B cell (primary cell): ENCODE data around the gene ZC2HC1B. TPM values are rescaled to one million over a fixed set of nuclear protein-coding genes. Genes with fewer than 3 reads are reported as not detected.

Source experiments
- ATAC-seq: fragments of 200-7000 bp; cut with Tn5 transposase; one replicate; pipeline ENCODE4 v1.10.0; 2021; ENCODE audit warnings: low read depth, mild to moderate bottlenecking, moderate number of reproducible peaks, moderate library complexity
- CTCF ChIA-PET: fragments of 350-600 bp; sonication (Branson Sonifier 250); formaldehyde crosslinking; loops from one replicate; lab custom pipeline; 2021; ENCODE audit warnings: antibody characterized with exemption, inconsistent platforms; lab: Charles Lee
- POLR2A ChIA-PET: fragments of 350-600 bp; sonication (Branson Sonifier 250); formaldehyde crosslinking; loops from one replicate; lab custom pipeline; 2021; ENCODE audit warnings: antibody characterized with exemption; lab: Charles Lee
- DNase-seq: peaks from one replicate; pipeline ENCODE4 v3.0.0; 2013
- H2AFZ ChIP-seq: 2 replicates; pipeline ENCODE4 v1.6.1; 2012; ENCODE audit warnings: mild to moderate bottlenecking, low read depth, low read length; ENCODE audit not compliant: insufficient read depth, poor library complexity, severe bottlenecking
- H3K27ac ChIP-seq, 2 donors: 1 replicate in 1 of 2; 2 replicates in 1 of 2; pipeline ENCODE4 v1.5.1; 2012 to 2013; ENCODE audit warnings: low read length in 2 of 2, mild to moderate bottlenecking in 2 of 2, moderate library complexity in 1 of 2
- H3K27me3 ChIP-seq, 4 experiments: fragments of 200-600 bp in 1 of 4; sonication (generic) in 1 of 4; replicated peaks in 1 of 4; 1 replicate in 2 of 4; 2 replicates in 2 of 4; pipeline versions ENCODE4 v1.6.1 to v1.7.0; 2013 to 2016; ENCODE audit warnings: low read length in 3 of 4, mild to moderate bottlenecking in 2 of 4, mixed read lengths in 1 of 4, moderate library complexity in 1 of 4; ENCODE audit not compliant: insufficient read depth in 4 of 4, control insufficient read depth in 3 of 4; ENCODE audit errors: control extremely low read depth in 1 of 4
- H3K36me3 ChIP-seq, 2 experiments: replicated peaks in 1 of 2; 1 replicate in 1 of 2; 2 replicates in 1 of 2; pipeline versions ENCODE4 v1.6.1 to v1.7.1; 2013; ENCODE audit warnings: low read length in 1 of 2; ENCODE audit not compliant: insufficient read depth in 2 of 2, control insufficient read depth in 1 of 2; ENCODE audit errors: control extremely low read depth in 1 of 2, extremely low read depth in 1 of 2
- H3K4me1 ChIP-seq, 2 donors: fragments of 200-600 bp in 1 of 2; sonication (generic) in 1 of 2; 1 replicate in 1 of 2; 2 replicates in 1 of 2; pipeline versions ENCODE4 v1.5.1 to v1.6.1; 2013 to 2017; ENCODE audit warnings: low read length in 2 of 2; ENCODE audit not compliant: control insufficient read depth in 2 of 2, insufficient read depth in 2 of 2
- H3K4me2 ChIP-seq: replicated peaks from 2 replicates; pipeline ENCODE3; 2012; ENCODE audit warnings: mild to moderate bottlenecking, low read depth, low read length; ENCODE audit not compliant: poor library complexity, severe bottlenecking
- H3K4me3 ChIP-seq, 5 experiments: fragments of 200-600 bp in 1 of 5; sonication (generic) in 1 of 5; 1 replicate in 3 of 5; 2 replicates in 2 of 5; pipeline versions ENCODE4 v1.5.1 to v1.7.0; 2011 to 2016; ENCODE audit warnings: low read length in 4 of 5, mild to moderate bottlenecking in 4 of 5, low read depth in 2 of 5, control low read depth in 1 of 5, moderate library complexity in 1 of 5; ENCODE audit not compliant: insufficient read depth in 1 of 5; ENCODE audit errors: control extremely low read depth in 1 of 5, extremely low read depth in 1 of 5
- H3K79me2 ChIP-seq: fragments of 200-600 bp; sonication (generic); one replicate; pipeline ENCODE4 v1.6.0; 2016; ENCODE audit warnings: low read length; ENCODE audit not compliant: control insufficient read depth, insufficient read depth
- H3K9ac ChIP-seq: fragments of 200-600 bp; sonication (generic); 2 replicates; pipeline ENCODE4 v1.6.1; 2017; ENCODE audit warnings: mild to moderate bottlenecking, low read length, moderate library complexity
- H3K9me3 ChIP-seq, 3 donors: one replicate each; pipeline versions ENCODE4 v1.6.1 to v1.7.1; 2013; ENCODE audit warnings: low read length in 2 of 3; ENCODE audit not compliant: control insufficient read depth in 2 of 3, insufficient read depth in 1 of 3; ENCODE audit errors: control extremely low read depth in 1 of 3
- H4K20me1 ChIP-seq: 2 replicates; pipeline ENCODE4 v1.6.0; 2012; ENCODE audit warnings: mild to moderate bottlenecking, low read length; ENCODE audit not compliant: insufficient read depth, control insufficient read depth, poor library complexity, severe bottlenecking
- H3K27ac Mint-ChIP-seq: one replicate; pipeline ENCODE4 v1.8.0; 2021; ENCODE audit warnings: mixed read lengths
- H3K27me3 Mint-ChIP-seq: one replicate; pipeline ENCODE4 v1.8.0; 2021; ENCODE audit warnings: mixed read lengths
- H3K4me1 Mint-ChIP-seq: one replicate; pipeline ENCODE4 v1.8.0; 2021; ENCODE audit warnings: mixed read lengths
- H3K4me3 Mint-ChIP-seq: one replicate; pipeline ENCODE4 v1.8.0; 2021; ENCODE audit warnings: mixed read lengths
- H3K9me3 Mint-ChIP-seq: one replicate; pipeline ENCODE4 v1.8.0; 2022; ENCODE audit warnings: mixed read lengths; ENCODE audit not compliant: insufficient read depth
- CTCF ChIP-seq: fragments of 200-600 bp; IDR thresholded peaks from one replicate; pipeline ENCODE4 v1.8.0; 2022; ENCODE audit warnings: antibody characterized with exemption, mild to moderate bottlenecking
- EZH2 ChIP-seq: IDR thresholded peaks from 2 replicates; pipeline ENCODE4 v1.6.1; 2012; ENCODE audit warnings: borderline replicate concordance, low read depth, mild to moderate bottlenecking, moderate library complexity, low read length; ENCODE audit not compliant: insufficient read depth, poor library complexity, severe bottlenecking
- WGBS: methylation state at CpG from one replicate; pipeline ENCODE4 v1.1.5; 2013; ENCODE audit warnings: missing lambda C conversion rate; ENCODE audit not compliant: insufficient coverage; 5-methylcytosine and 5-hydroxymethylcytosine counted together
- intact Hi-C: fragments of 100-400 bp; cut with micrococcal nuclease; formaldehyde crosslinking; loops from one replicate; pipeline ENCODE4 v1.10.0; 2022
- polyA plus RNA-seq: library from polyadenylated mRNA; depleted of rRNA; stranded (reverse); fragments of >200 nt; gene quantifications from 2 replicates; pipeline ENCODE4 v1.2.3, GENCODE V29; 2012
- total RNA-seq, 2 donors: library from RNA; stranded (reverse); fragments of 120-200 nt in 1 of 2; gene quantifications; 1 replicate in 1 of 2; 2 replicates in 1 of 2; pipeline versions ENCODE4 v1.2.3 to v1.2.4, GENCODE V29; 2013 to 2022

Gene ZC2HC1B
- total and polyA plus RNA-seq, 2 donors (not counting 1 experiment from before 2014, with no cell fraction given): 0.51 to 0.84 TPM

GRCh38 chr6:143949535-143949934 lies 85.3 kb downstream of the ZC2HC1B start:
- WGBS: no CpG with 5 or more reads among the region's 1 CpG
- POLR2A ChIA-PET: no interaction called here

GRCh38 chr6:143949962-143950361 lies 85.7 kb downstream of the ZC2HC1B start:
- ChIA-PET CTCF (interaction anchor here (1.5 kb wide), 1 partner anchor 10 kb away, joined by 5 read pairs; no protein-coding TSS in a partner anchor), POLR2A (no interaction called here)
- Mint-ChIP-seq H3K4me1 (no peaks in the 10 kb centered on the region), H3K27me3 (no peaks in the 10 kb centered on the region), H3K9me3 (no peaks in the 10 kb centered on the region), H3K27ac (no peak overlapping the region), H3K4me3 (no peak overlapping the region)
- no peak for DNase-seq
- 98% methylated on average over 6 of the region's 9 CpGs for WGBS
- no peak overlapping the region for H2AFZ ChIP-seq
- H3K4me3 ChIP-seq: no peak overlapping the region
- no peaks in the 10 kb centered on the region for H3K4me1 ChIP-seq
- no peak overlapping the region for H3K9ac ChIP-seq
- no peak overlapping the region for H3K4me2 ChIP-seq
- H3K36me3 ChIP-seq: peaks cover 0 to 4% of the 10 kb centered on the region in 2 experiments
- no peak overlapping the region for H3K27ac ChIP-seq
- H4K20me1 ChIP-seq: no peaks in the 10 kb centered on the region
- no peaks in the 10 kb centered on the region for H3K79me2 ChIP-seq
- no peaks in the 10 kb centered on the region for H3K9me3 ChIP-seq
- H3K27me3 ChIP-seq: no peaks in the 10 kb centered on the region
- no peak for TF ChIP-seq CTCF
- TF ChIP-seq EZH2: no peak
- intact Hi-C loops: no loop called here
- ATAC-seq: no peak

More at GRCh38 chr6:143949535-143949934, 85.3 kb downstream of the ZC2HC1B start:
- no peak for TF ChIP-seq EZH2
- TF ChIP-seq CTCF: no peak
- no peaks in the 10 kb centered on the region for H3K9me3 Mint-ChIP-seq
- intact Hi-C loops: no loop called here
- Histone ChIP-seq H3K9ac (no peak overlapping the region), H3K9me3 (no peaks in the 10 kb centered on the region), H2AFZ (no peak overlapping the region), H3K4me3 (no peak overlapping the region), H3K36me3 (peaks cover 0 to 4% of the 10 kb centered on the region in 2 experiments), H4K20me1 (no peaks in the 10 kb centered on the region), H3K27ac (no peak overlapping the region), H3K79me2 (no peaks in the 10 kb centered on the region), H3K27me3 (no peaks in the 10 kb centered on the region), H3K4me2 (no peak overlapping the region), H3K4me1 (no peaks in the 10 kb centered on the region)
- no peaks in the 10 kb centered on the region for H3K4me1 Mint-ChIP-seq
- H3K27me3 Mint-ChIP-seq: no peaks in the 10 kb centered on the region
- DNase-seq (no peak), ATAC-seq (no peak)
- CTCF ChIA-PET: no interaction called here
- H3K27ac Mint-ChIP-seq: no peak overlapping the region
- no peak overlapping the region for H3K4me3 Mint-ChIP-seq
